Common myeloid progenitor, CD34-positive (primary cell): Measurements from ENCODE around the gene CALM1.
A peak's percentile ranks its signal among the peaks of the same experiment; 100 is the strongest.

Experiments used
- CTCF ChIA-PET: fragments of 350-600 bp; sonication (Branson Sonifier 250); formaldehyde crosslinking; loops from one replicate; lab custom pipeline; 2021; ENCODE audit warnings: antibody characterized with exemption; lab: Charles Lee
- POLR2A ChIA-PET: fragments of 350-600 bp; sonication (Branson Sonifier 250); formaldehyde crosslinking; loops from one replicate; lab custom pipeline; 2021; ENCODE audit warnings: antibody characterized with exemption; lab: Charles Lee
- DNase-seq, 3 donors: peaks; one replicate each; pipeline versions ENCODE4 v3.0.0 to v3.0.0-alpha.2; 2013
- H3K27ac ChIP-seq, 2 experiments: 1 replicate in 1 of 2; 2 replicates in 1 of 2; pipeline ENCODE4 v1.7.0; 2013; ENCODE audit warnings: inconsistent platforms in 2 of 2, low read length in 2 of 2, mild to moderate bottlenecking in 2 of 2, low read depth in 1 of 2, moderate library complexity in 1 of 2; ENCODE audit not compliant: severe bottlenecking in 2 of 2, insufficient read depth in 1 of 2, poor library complexity in 1 of 2
- H3K27me3 ChIP-seq, 5 experiments: replicated peaks in 2 of 5; 1 replicate in 3 of 5; 2 replicates in 2 of 5; pipeline versions ENCODE4 v1.6.1 to v1.7.0; 2013; ENCODE audit warnings: low read length in 4 of 5, mild to moderate bottlenecking in 2 of 5, moderate library complexity in 2 of 5, inconsistent platforms in 1 of 5; ENCODE audit not compliant: insufficient read depth in 5 of 5, control insufficient read depth in 4 of 5
- H3K36me3 ChIP-seq, 4 experiments: 1 replicate in 2 of 4; 2 replicates in 2 of 4; pipeline versions ENCODE4 v1.6.1 to v1.7.0; 2013; ENCODE audit warnings: low read length in 3 of 4, control low read depth in 1 of 4, mild to moderate bottlenecking in 1 of 4; ENCODE audit not compliant: control insufficient read depth in 4 of 4, insufficient read depth in 4 of 4
- H3K4me1 ChIP-seq, 4 experiments: 1 replicate in 3 of 4; 2 replicates in 1 of 4; pipeline versions ENCODE4 v1.6.1 to v1.7.1; 2013; ENCODE audit warnings: low read length in 3 of 4, mild to moderate bottlenecking in 3 of 4, control low read depth in 1 of 4, inconsistent platforms in 1 of 4, moderate library complexity in 1 of 4; ENCODE audit not compliant: control insufficient read depth in 4 of 4, insufficient read depth in 4 of 4; ENCODE audit errors: control extremely low read depth in 1 of 4
- H3K4me3 ChIP-seq, 7 experiments: 1 replicate in 4 of 7; 2 replicates in 3 of 7; pipeline versions ENCODE4 v1.5.1 to v1.7.0; 2013; ENCODE audit warnings: mild to moderate bottlenecking in 7 of 7, low read length in 6 of 7, moderate library complexity in 6 of 7, inconsistent platforms in 2 of 7, low read depth in 2 of 7, control low read depth in 1 of 7; ENCODE audit not compliant: insufficient read depth in 4 of 7, control insufficient read depth in 1 of 7; ENCODE audit errors: extremely low read depth in 1 of 7
- H3K9me3 ChIP-seq, 5 experiments: 1 replicate in 4 of 5; 2 replicates in 1 of 5; pipeline versions ENCODE4 v1.6.1 to v1.7.1; 2013; ENCODE audit warnings: low read length in 4 of 5, mild to moderate bottlenecking in 2 of 5, inconsistent platforms in 1 of 5, low read depth in 1 of 5, moderate library complexity in 1 of 5; ENCODE audit not compliant: control insufficient read depth in 4 of 5, insufficient read depth in 2 of 5; ENCODE audit errors: control extremely low read depth in 1 of 5
- whole genome bisulfite sequencing: methylation state at CpG from one replicate; pipeline ENCODE4 v1.1.5; 2013; ENCODE audit not compliant: insufficient coverage; 5-methylcytosine and 5-hydroxymethylcytosine counted together

Gene CALM1

DNA sequence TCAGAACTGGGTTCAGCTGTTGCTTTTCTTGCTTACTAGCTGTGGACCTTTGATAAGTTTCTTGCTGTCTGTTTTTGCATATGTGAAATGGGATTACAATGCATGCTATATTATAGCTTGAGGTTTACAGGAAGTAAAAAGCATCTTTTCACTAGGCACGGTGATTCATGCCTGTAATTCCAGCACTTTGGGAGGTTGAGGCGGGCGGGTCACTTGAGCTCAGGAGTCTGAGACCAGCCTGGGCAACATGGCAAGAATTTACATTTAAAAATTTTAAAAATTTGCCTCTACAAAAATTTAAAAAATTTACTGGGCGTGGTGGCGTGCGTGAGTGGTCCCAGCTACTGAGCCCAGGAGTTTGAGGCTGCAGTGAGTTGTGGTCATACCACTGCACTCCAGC, 42.0 kb downstream of the CALM1 start:
- 95% methylated on average over 3 of the region's 6 CpGs for WGBS
- no peak for DNase-seq
- ChIA-PET CTCF (no interaction called here), POLR2A (no interaction called here)
- Histone ChIP-seq H3K9me3 (no peaks in the 10 kb centered on the region), H3K36me3 (no peaks in the 10 kb centered on the region), H3K4me1 (peaks cover 3 to 11% (median 6%) of the 10 kb centered on the region in 4 experiments), H3K27ac (no peak overlapping the region), H3K27me3 (no peaks in the 10 kb centered on the region), H3K4me3 (no peak overlapping the region)

DNA sequence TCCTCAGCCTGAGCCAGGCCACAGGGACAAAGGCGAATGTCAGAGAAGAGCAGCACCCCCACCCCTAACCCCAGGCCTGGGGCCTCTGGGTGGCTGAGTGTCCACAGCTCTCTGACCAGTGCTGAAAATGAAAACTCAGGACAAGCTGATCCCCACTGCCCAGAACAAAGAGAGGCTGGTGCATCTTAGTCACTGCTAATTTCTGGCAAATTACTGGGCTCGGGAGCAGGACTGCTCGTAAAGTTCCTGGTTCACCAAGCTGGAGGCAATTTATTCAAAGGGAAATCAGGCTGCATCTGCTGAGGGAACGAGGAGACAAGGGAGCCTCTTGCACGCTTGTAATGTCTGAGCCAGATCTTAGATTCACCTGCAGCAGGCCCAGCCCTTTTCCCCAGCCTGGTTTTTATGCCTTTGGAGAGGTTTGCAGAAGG, 43.2 kb downstream of the CALM1 start:
- no peak overlapping the region for H3K4me3 ChIP-seq
- H3K27ac ChIP-seq: no peak overlapping the region
- 80% methylated on average over 5 of the region's 5 CpGs for WGBS
- no peaks in the 10 kb centered on the region for H3K27me3 ChIP-seq
- ChIA-PET POLR2A (no interaction called here), CTCF (no interaction called here)
- peaks cover 3 to 20% (median 15%) of the 10 kb centered on the region in 4 experiments for H3K4me1 ChIP-seq
- H3K9me3 ChIP-seq: no peaks in the 10 kb centered on the region
- no peak for DNase-seq
- no peaks in the 10 kb centered on the region for H3K36me3 ChIP-seq

DNA sequence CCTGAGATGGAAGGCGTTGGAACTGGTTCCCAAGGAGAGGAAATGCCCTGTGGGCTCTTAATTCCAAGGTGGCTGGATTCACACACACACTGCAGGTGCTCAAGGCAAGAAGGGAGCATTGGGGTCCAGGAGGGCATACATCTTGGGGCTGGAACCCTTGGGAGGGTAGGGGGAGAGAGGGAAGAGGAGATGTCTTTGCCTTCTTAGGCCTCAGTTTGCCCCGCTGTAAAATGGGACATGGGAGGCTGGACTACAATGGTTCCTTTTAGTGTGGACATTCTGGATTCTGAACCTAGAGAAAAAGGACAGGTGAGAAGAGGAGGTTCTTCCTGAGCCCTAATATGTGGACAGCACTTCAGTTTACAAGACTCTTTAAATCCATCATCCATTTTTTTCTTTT, 43.8 kb downstream of the CALM1 start:
- WGBS: 89% methylated on average over 1 of the region's 2 CpGs
- H3K9me3 ChIP-seq: no peaks in the 10 kb centered on the region
- H3K4me3 ChIP-seq: no peak overlapping the region
- no peak for DNase-seq
- no peak overlapping the region for H3K27ac ChIP-seq
- H3K4me1 ChIP-seq: peaks cover 3 to 20% (median 15%) of the 10 kb centered on the region in 4 experiments
- ChIA-PET CTCF (no interaction called here), POLR2A (no interaction called here)
- no peaks in the 10 kb centered on the region for H3K27me3 ChIP-seq
- H3K36me3 ChIP-seq: no peaks in the 10 kb centered on the region

DNA sequence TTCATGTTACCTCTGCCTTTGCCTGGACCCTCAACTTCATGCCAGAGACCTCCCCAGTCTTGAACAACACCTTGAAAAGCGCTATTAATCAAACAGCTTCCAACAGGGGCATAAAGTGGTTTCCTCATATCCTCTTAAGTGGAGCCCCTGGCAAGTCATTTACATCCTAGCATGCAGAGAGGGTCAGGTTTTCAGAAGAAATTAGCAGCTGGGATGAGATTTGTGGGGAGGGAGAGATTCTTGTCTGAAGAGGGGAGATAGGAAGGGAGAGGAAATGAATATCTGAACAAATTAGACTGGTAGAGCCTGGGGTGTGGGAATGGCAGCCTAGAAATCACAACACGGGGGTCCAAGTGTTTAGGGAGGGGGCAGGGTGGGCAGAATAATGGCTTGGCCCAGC, 45.6 kb downstream of the CALM1 start:
- ChIA-PET POLR2A (no interaction called here), CTCF (no interaction called here)
- H3K27ac ChIP-seq: no peak overlapping the region
- no peak for DNase-seq
- H3K36me3 ChIP-seq: no peaks in the 10 kb centered on the region
- no peaks in the 10 kb centered on the region for H3K27me3 ChIP-seq
- peaks cover 3 to 20% (median 15%) of the 10 kb centered on the region in 4 experiments for H3K4me1 ChIP-seq
- H3K4me3 ChIP-seq: no peak overlapping the region
- 76% methylated on average over 2 of the region's 2 CpGs for WGBS
- peaks cover 0 to under 1% (median 0%) of the 10 kb centered on the region in 5 experiments for H3K9me3 ChIP-seq

DNA sequence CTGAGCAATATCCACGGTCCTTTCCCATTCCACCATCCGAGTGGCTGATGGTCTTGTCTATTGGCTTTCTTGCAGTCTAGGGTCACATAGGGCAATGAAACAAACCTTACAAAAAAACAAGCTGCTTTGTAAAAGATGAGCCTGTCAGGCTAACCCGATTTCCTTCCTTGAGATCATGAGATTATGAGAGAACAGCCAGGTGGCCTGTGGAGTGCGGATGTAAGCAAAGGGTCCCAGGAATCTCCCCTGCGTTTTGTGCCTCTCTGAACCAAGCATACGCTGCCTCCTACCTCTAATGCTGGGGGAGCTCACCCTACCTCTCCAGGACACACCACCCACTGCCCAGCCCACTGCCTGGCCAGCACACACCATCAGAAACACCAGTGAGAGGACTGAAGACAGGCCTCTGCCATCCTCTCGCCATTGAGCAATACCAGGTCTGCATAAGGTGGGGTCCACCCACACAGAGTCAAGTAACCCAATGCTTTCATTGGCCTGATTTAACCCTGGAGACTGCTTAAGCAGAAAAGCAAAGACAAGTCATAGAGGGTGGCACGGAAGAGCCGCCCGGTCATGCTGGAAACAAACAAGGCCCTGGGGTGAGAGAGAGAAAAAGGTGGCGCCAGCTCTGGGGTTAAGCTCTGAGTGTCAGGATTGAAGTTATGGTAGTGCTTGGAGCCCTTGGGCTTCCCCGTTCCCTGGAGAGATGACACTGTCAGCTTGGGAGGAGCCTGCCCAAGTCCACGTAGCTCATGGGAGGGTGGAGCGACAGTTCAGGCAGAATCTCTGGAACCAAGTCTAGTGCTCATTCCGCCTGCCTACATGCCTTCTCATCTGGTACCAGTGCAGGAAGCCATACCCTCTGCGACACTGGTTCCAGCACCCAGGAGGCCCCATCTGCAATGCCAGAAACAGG, 46.6 kb downstream of the CALM1 start:
- H3K27ac ChIP-seq: no peak overlapping the region
- H3K9me3 ChIP-seq: peaks cover 0 to 9% (median 3%) of the 10 kb centered on the region in 5 experiments
- H3K4me1 ChIP-seq: peaks cover 3 to 20% (median 15%) of the 10 kb centered on the region in 4 experiments
- 84% methylated on average over 12 of the region's 16 CpGs for WGBS
- POLR2A ChIA-PET: no interaction called here
- no peak overlapping the region for H3K4me3 ChIP-seq
- CTCF ChIA-PET: no interaction called here
- H3K36me3 ChIP-seq: no peaks in the 10 kb centered on the region
- H3K27me3 ChIP-seq: no peaks in the 10 kb centered on the region
- DNase-seq: peak in 2 of 3 donors; percentile 29 to 56

DNA sequence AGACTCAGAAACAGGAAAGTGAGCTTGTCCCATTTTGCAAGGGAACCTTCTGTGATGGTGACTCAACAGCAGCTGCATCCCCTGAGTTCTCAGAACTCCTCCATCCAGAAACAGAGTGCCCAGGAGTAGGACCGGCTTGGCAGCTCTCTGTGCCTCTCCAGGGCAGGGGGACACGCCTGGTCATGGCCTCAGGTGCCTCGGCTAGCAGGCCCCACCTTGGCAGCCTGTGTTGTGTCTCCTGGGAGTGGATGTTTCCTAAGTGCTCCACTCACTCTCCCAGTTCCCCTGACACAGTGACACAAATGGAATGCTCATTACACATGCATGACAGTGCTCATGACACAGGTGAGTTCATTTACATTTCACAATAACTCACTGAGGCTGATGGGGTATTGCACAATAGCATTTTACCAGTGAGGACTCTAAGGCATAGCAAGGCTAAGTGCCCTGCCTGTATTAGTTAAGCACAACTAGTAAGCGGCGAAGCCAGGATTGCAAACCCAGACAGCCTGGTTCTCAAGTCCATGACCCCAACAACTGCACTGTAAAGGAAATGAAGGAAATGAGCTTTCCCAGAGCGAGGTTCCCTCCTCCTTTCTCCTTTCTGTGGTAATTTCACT, 47.4 kb downstream of the CALM1 start:
- peak in 2 of 3 donors; percentile 40 to 61 for DNase-seq
- CTCF ChIA-PET: interaction anchor here (1.0 kb wide), 1 partner anchor 38 kb away, joined by 3 read pairs; no protein-coding TSS in a partner anchor
- H3K9me3 ChIP-seq: peaks cover 0 to 9% (median 3%) of the 10 kb centered on the region in 5 experiments
- POLR2A ChIA-PET: no interaction called here
- no peak overlapping the region for H3K27ac ChIP-seq
- no peak overlapping the region for H3K4me3 ChIP-seq
- no peaks in the 10 kb centered on the region for H3K36me3 ChIP-seq
- H3K4me1 ChIP-seq: peaks cover 3 to 20% (median 15%) of the 10 kb centered on the region in 4 experiments
- H3K27me3 ChIP-seq: no peaks in the 10 kb centered on the region
- 78% methylated on average over 6 of the region's 6 CpGs for WGBS

DNA sequence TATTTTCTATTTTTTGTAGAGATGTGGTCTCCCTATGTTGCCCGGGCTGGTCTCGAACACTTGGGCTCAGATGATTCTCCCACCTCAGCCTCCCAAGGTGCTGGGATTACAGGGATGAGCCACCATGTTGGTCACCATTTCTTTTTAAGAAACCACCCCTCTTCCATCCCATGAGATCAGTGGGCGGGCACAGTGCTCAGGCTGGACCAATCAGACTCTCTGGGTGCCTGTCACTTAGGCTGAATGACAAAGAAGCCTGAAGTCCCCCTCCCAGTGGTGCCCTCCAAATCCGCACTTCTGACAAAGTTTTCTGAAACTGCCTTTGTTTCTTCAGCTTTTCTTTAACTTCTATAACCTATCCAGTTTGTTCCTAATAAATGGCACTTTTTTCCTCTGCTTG, 48.2 kb downstream of the CALM1 start:
- H3K27ac ChIP-seq: no peak overlapping the region
- DNase-seq: no peak
- H3K36me3 ChIP-seq: no peaks in the 10 kb centered on the region
- no peak overlapping the region for H3K4me3 ChIP-seq
- peaks cover 3 to 20% (median 16%) of the 10 kb centered on the region in 4 experiments for H3K4me1 ChIP-seq
- 100% methylated on average over 2 of the region's 4 CpGs for WGBS
- peaks cover 0 to 9% (median 3%) of the 10 kb centered on the region in 5 experiments for H3K9me3 ChIP-seq
- no peaks in the 10 kb centered on the region for H3K27me3 ChIP-seq
- ChIA-PET POLR2A (no interaction called here), CTCF (interaction anchor here (1.0 kb wide), 1 partner anchor 39 kb away, joined by 3 read pairs; no protein-coding TSS in a partner anchor)
